Measurements from ENCODE around the gene IMMP2L. TPM values are rescaled to one million over a fixed set of nuclear protein-coding genes. Genes with fewer than 3 reads are reported as not detected.
"Not testable (repeated sequence)": the region's sequence is repeated elsewhere in the genome, so short reads cannot be mapped to it uniquely, and the experiment has no call there.

IMMP2L gene
- total and polyA plus RNA-seq, 2 experiments from 2014 or later = 10.1 to 10.4 TPM

DNA sequence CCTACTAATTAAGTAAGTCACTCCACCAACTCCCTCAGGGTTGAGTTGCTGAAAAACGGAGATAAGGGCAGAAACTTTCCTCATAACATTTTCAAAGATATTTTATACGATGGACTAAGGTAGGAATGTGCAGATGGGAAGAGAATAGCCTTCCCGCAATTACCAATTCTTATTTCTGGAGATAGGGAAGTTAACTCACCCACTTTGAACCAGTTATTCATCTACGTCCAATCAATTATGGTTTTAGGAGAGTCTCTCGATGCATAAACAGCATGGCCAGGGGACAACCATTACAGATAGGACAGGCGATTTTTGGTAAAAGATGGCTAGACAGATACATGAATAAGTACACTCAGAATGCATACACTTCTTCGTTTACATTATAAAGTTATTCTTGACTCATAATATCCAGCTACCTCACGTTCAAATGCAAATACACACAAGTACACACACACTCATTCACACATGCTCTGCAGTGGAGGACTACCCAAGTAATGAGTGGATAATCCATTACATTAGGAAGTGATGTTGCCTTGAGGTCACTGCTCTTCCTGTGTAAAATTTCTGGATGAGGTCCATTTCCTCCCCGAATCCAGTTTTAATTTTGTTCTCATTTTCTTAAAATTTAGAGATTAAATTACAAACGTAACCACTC lies 25.2 kb upstream of the IMMP2L start:
- Histone ChIP-seq H4K20me1 (ENCODE audit: insufficient read depth) (no peaks in the 10 kb centered on the region), H3K4me2 (ENCODE audit: unreplicated experiment) (no peak overlapping the region), H3K9me2 (ENCODE audit: insufficient read depth) (no peaks in the 10 kb centered on the region), H3K79me2 (ENCODE audit: insufficient read depth) (no peaks in the 10 kb centered on the region), H3K4me1 (ENCODE audit: insufficient read depth) (no peaks in the 10 kb centered on the region), H3F3A (ENCODE audit: insufficient read depth) (no peaks in the 10 kb centered on the region), H3K4me3 (no peak overlapping the region), H3K27ac (no peak overlapping the region), H3K36me3 (ENCODE audit: low read depth) (no peaks in the 10 kb centered on the region), H3K9ac (no peak overlapping the region), H3K9me3 (ENCODE audit: low read depth) (no peaks in the 10 kb centered on the region), H3K27me3 (replicated peaks; ENCODE audit: insufficient read depth) (no peaks in the 10 kb centered on the region), H2AFZ (no peak overlapping the region)
- no peak for TF ChIP-seq EZH2phosphoT487 (IDR thresholded peaks at IDR 0.05; ENCODE audit: insufficient read depth, low read depth)
- WGBS, 2 experiments (ENCODE audit: low coverage in 1 of 2, low lambda C conversion rate in 2 of 2, missing lambda C conversion rate in 2 of 2) = 56 to 58% methylated on average over 10 of the region's 10 CpGs
- no peak for DNase-seq
- in situ Hi-C loops (cut with MboI) = no loop called here

DNA sequence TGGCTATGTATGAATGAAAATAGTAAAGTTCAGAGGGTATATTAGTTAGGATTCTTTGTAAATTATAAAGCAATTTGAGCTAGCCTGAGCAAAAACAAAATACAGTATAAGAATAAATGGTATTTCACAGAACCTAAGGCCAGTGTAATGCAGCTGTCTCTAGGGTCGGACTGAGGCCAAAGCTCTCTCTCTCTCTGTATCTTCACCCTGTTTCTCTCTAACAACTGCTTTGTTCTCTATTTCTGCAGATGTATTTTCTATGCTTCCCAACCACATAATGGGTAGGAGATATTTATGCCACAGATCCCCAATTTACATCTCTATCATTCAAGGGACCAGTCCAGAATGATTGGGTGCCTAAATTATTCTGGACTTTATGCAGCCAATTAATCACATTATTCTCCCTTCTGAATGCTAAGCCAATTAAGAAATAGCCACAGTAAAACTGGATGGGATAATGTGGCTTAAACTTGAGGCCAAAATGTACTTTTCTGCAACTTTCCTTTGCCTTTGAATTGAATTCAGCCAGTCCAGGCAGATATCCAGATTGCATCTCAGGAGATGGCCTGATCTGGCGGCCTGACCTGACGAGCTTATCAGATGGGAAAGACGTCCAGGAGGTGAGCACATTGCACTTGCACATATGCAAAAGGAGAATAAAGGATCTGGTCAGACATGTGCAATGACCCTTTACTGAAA lies 24.6 kb upstream of the IMMP2L start:
- H3K4me2 ChIP-seq (ENCODE audit: unreplicated experiment) = no peak overlapping the region
- H2AFZ ChIP-seq = no peak overlapping the region
- TF ChIP-seq EZH2 (IDR thresholded peaks at IDR 0.05; ENCODE audit: insufficient read depth, poor library complexity, severe bottlenecking) = no peak
- no peak for TF ChIP-seq EZH2phosphoT487 (IDR thresholded peaks at IDR 0.05; ENCODE audit: insufficient read depth, low read depth)
- no peaks in the 10 kb centered on the region for H3K4me1 ChIP-seq (ENCODE audit: insufficient read depth)
- H3K9me2 ChIP-seq (ENCODE audit: insufficient read depth) = no peaks in the 10 kb centered on the region
- no peak overlapping the region for H3K9ac ChIP-seq
- no peaks in the 10 kb centered on the region for H3F3A ChIP-seq (ENCODE audit: insufficient read depth)
- no peaks in the 10 kb centered on the region for H4K20me1 ChIP-seq (ENCODE audit: insufficient read depth)
- H3K9me3 ChIP-seq (ENCODE audit: low read depth) = no peaks in the 10 kb centered on the region
- 36 to 42% methylated on average over 4 of the region's 4 CpGs for WGBS, 2 experiments (ENCODE audit: low coverage in 1 of 2, low lambda C conversion rate in 2 of 2, missing lambda C conversion rate in 2 of 2)
- no peak overlapping the region for H3K27ac ChIP-seq
- in situ Hi-C loops (cut with MboI) = no loop called here
- no peak for DNase-seq
- no peaks in the 10 kb centered on the region for H3K79me2 ChIP-seq (ENCODE audit: insufficient read depth)
- H3K27me3 ChIP-seq (replicated peaks; ENCODE audit: insufficient read depth) = no peaks in the 10 kb centered on the region
- no peaks in the 10 kb centered on the region for H3K36me3 ChIP-seq (ENCODE audit: low read depth)
- H3K4me3 ChIP-seq = no peak overlapping the region

DNA sequence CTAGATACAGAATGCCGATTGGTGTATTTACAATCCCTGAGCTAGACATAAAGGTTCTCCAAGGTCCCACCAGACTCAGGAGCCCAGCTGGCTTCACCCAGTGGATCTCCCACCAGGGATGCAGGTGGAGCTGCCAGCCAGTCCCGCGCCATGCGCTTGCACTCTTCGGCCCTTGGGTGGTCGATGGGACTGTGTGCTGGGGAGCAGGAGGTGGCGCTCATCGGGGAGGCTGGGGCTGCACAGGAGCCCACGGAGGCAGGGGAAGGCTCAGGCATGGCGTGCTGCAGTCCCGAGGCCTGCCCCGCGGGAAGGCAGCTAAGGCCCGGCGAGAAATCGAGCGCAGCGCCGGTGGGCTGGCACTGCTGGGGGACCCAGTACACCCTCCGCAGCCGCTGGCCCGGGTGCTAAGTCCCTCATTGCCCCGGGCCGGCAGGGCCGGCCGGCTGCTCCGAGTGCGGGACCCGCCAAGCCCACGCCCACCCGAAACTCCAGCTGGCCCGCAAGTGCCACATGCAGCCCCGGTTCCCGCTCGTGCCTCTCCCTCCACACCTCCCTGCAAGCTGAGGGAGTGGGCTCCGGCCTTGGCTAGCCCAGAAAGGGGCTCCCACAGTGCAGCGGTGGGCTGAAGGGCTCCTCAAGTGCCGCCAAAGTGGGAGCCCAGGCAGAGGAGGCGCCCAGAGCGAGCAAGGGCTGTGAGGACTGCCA lies 19.6 kb upstream of the IMMP2L start:
- DNase-seq; H3K9me3 ChIP-seq (ENCODE audit: low read depth); H3K9me2 ChIP-seq (ENCODE audit: insufficient read depth); H4K20me1 ChIP-seq (ENCODE audit: insufficient read depth); H3K4me1 ChIP-seq (ENCODE audit: insufficient read depth); H3K4me3 ChIP-seq; H3K9ac ChIP-seq; H3K79me2 ChIP-seq (ENCODE audit: insufficient read depth); H3K27me3 ChIP-seq (replicated peaks; ENCODE audit: insufficient read depth); H3K36me3 ChIP-seq (ENCODE audit: low read depth); in situ Hi-C loops (cut with MboI); H2AFZ ChIP-seq; H3F3A ChIP-seq (ENCODE audit: insufficient read depth); H3K27ac ChIP-seq; H3K4me2 ChIP-seq (ENCODE audit: unreplicated experiment): not testable (repeated sequence)
- WGBS, 2 experiments (ENCODE audit: low coverage in 1 of 2, low lambda C conversion rate in 2 of 2, missing lambda C conversion rate in 2 of 2) = 71 to 82% methylated on average over 22 to 25 of the region's 40 CpGs

DNA sequence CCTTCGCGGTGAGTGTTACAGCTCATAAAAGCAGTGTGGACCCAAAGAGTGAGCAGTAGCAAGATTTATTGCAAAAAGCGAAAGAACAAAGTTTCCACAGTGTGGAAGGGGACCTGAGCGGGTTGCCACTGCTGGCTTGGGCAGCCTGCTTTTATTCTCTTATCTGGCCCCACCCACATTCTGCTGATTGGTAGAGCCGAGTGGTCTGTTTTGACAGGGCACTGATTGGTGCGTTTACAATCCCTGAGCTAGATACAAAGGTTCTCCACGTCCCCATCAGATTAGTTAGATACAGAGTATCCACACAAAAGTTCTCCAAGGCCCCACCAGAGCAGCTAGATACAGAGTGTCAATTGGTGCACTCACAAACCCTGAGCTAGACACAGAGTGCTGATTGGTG lies 18.9 kb upstream of the IMMP2L start:
- H4K20me1 ChIP-seq (ENCODE audit: insufficient read depth); in situ Hi-C loops (cut with MboI): not testable (repeated sequence)
- WGBS, 2 experiments (ENCODE audit: low coverage in 1 of 2, low lambda C conversion rate in 2 of 2, missing lambda C conversion rate in 2 of 2) = 39 to 45% methylated on average over 7 of the region's 7 CpGs

More for the DNA sequence above, 18.9 kb upstream of the IMMP2L start:
- not testable (repeated sequence) for H3K36me3 ChIP-seq (ENCODE audit: low read depth); DNase-seq; H3K4me1 ChIP-seq (ENCODE audit: insufficient read depth); H3K27me3 ChIP-seq (replicated peaks; ENCODE audit: insufficient read depth); H3F3A ChIP-seq (ENCODE audit: insufficient read depth); H3K9ac ChIP-seq; H3K9me3 ChIP-seq (ENCODE audit: low read depth); H3K79me2 ChIP-seq (ENCODE audit: insufficient read depth); H3K9me2 ChIP-seq (ENCODE audit: insufficient read depth); H3K27ac ChIP-seq; H3K4me2 ChIP-seq (ENCODE audit: unreplicated experiment); H3K4me3 ChIP-seq; H2AFZ ChIP-seq

All from GM23248 (cell line).